K562 (cell line): ENCODE data around the gene MAP2K3.

Experiments used
- AFF4 ChIP-seq: sonication (generic); formaldehyde crosslinking; IDR thresholded peaks from 2 replicates; pipeline ENCODE4 v1.8.0; 2023; ENCODE audit warnings: mild to moderate bottlenecking, missing genetic modification reagents
- EZH2 ChIP-seq: IDR thresholded peaks from 2 replicates; pipeline ENCODE4 v1.6.1; 2012; ENCODE audit warnings: low read depth, mild to moderate bottlenecking, inconsistent platforms, low read length, borderline replicate concordance
- PHB ChIP-seq: fragments of 250-450 bp; sonication (Bioruptor Pico); IDR thresholded peaks from 2 replicates; pipeline ENCODE4 v1.5.0; 2021
- PHF8 ChIP-seq: fragments of 200-600 bp; sonication (generic); IDR thresholded peaks from 2 replicates; pipeline ENCODE4 v1.6.1; 2012; ENCODE audit warnings: mixed run types, mild to moderate bottlenecking, inconsistent platforms, low read length, moderate library complexity, borderline replicate concordance
- SMARCB1 ChIP-seq: IDR thresholded peaks from 2 replicates; pipeline ENCODE4 v1.6.1; 2011; ENCODE audit warnings: improper control_type of control experiment, low read depth; ENCODE audit not compliant: insufficient read length
- SPI1 ChIP-seq: IDR thresholded peaks from 2 replicates; pipeline ENCODE4 v1.6.1; 2011; ENCODE audit warnings: low read depth, low read length, control low read depth, borderline replicate concordance
- ZNF232 ChIP-seq: sonication (generic); formaldehyde crosslinking; IDR thresholded peaks from 2 replicates; pipeline ENCODE4 v1.8.0; 2022; ENCODE audit warnings: mild to moderate bottlenecking, missing genetic modification reagents

GRCh38 chr17:21282850-21283249 is 1.7 kb upstream of the MAP2K3 start:
- no peak for TF ChIP-seq PHB (CRISPR knock-in tag)
- TF ChIP-seq ZNF232 (CRISPR knock-in tag): no peak
- no peak for TF ChIP-seq SPI1
- TF ChIP-seq AFF4 (CRISPR knock-in tag): no peak
- no peak for TF ChIP-seq SMARCB1
- TF ChIP-seq EZH2: no peak
- TF ChIP-seq PHF8: no peak
